Thoracic aorta (tissue), 2 donors: ENCODE data around the gene EYA4. TPM values are rescaled to one million over a fixed set of nuclear protein-coding genes. Genes with fewer than 3 reads are reported as not detected.
A peak's percentile ranks its signal among the peaks of the same experiment; 100 is the strongest.
"Not testable (repeated sequence)": the region's sequence is repeated elsewhere in the genome, so short reads cannot be mapped to it uniquely, and the experiment has no call there.

Experiments
- ATAC-seq: fragments of 150-250 bp; one replicate; pipeline ENCODE4 v1.8.0; 2017; ENCODE audit warnings: low read depth; ENCODE audit not compliant: insufficient number of reproducible peaks, low FRiP score
- DNase-seq: peaks from one replicate; pipeline ENCODE4 v3.0.0-alpha.2; 2020; ENCODE audit warnings: low spot score
- H3K27ac ChIP-seq, 2 donors: fragments of 200-600 bp; sonication (generic); 1 replicate in 1 of 2; 2 replicates in 1 of 2; pipeline ENCODE4 v1.5.1; 2016; ENCODE audit warnings: mild to moderate bottlenecking in 2 of 2, moderate library complexity in 2 of 2
- H3K27me3 ChIP-seq: fragments of 200-600 bp; sonication (generic); replicated peaks from 2 replicates; pipeline ENCODE4 v1.6.0; 2016; ENCODE audit warnings: mild to moderate bottlenecking; ENCODE audit not compliant: insufficient read depth
- H3K36me3 ChIP-seq: fragments of 200-600 bp; sonication (generic); one replicate; pipeline ENCODE4 v1.5.1; 2016
- H3K4me1 ChIP-seq, 2 donors: fragments of 200-600 bp; sonication (generic); 1 replicate in 1 of 2; 2 replicates in 1 of 2; pipeline versions ENCODE4 v1.5.1 to v1.6.0; 2016; ENCODE audit warnings: low read depth in 2 of 2, mild to moderate bottlenecking in 1 of 2; ENCODE audit not compliant: control insufficient read depth in 1 of 2
- H3K4me3 ChIP-seq: fragments of 200-600 bp; sonication (generic); 2 replicates; pipeline ENCODE4 v1.5.1; 2016; ENCODE audit warnings: mild to moderate bottlenecking
- H3K9me3 ChIP-seq: fragments of 200-600 bp; sonication (generic); 2 replicates; pipeline ENCODE4 v1.5.1; 2016
- total RNA-seq, 2 donors: library from RNA; depleted of rRNA; stranded (reverse); fragments of >200 nt; gene quantifications; one replicate each; pipeline versions ENCODE4 v1.1.0 to v1.2.3, GENCODE V29; 2016
- TF ChIP-seq, protein P1 (sequence below): fragments of 200-600 bp; sonication (generic); IDR thresholded peaks from one replicate; pipeline ENCODE4 v1.5.1; 2019; ENCODE audit warnings: antibody characterized with exemption

The EYA4 gene
- total RNA-seq, 2 donors from 2014 or later: 1.3 to 3.0 TPM

DNA sequence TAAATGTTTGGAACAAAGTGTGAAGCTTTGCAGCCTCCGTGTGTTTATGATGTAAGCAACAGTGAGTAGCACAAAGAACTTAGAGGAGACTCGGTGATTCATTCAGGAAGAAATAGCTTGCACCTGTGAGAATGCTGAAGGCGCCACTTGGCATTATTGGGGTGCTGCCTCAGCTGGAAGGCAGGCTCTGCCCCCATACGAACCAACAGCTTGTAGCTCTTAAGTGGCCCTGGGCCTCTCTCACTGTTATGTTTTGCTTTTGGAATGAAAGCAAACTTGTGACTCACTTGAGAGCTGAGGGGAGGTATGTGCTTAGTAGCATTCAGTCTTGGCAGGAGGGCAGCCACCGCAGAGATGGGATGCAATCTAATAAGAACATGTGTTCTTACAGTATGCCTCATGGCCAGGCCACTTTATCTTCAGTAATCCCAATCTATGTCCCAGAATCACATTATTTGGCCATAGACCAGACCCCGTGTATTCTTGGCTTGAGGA lies 310.7 kb downstream of the EYA4 start:
- Histone ChIP-seq H3K36me3 (no peaks in the 10 kb centered on the region), H3K27me3 (no peaks in the 10 kb centered on the region), H3K27ac (peak overlapping the region in 1 of 2 donors; percentile 29), H3K4me3 (no peak overlapping the region), H3K4me1 (peaks cover 11 to 27% of the 10 kb centered on the region in 2 donors), H3K9me3 (no peaks in the 10 kb centered on the region)
- ATAC-seq (peak; percentile 70), DNase-seq (no peak)
- TF ChIP-seq, protein P1, sequence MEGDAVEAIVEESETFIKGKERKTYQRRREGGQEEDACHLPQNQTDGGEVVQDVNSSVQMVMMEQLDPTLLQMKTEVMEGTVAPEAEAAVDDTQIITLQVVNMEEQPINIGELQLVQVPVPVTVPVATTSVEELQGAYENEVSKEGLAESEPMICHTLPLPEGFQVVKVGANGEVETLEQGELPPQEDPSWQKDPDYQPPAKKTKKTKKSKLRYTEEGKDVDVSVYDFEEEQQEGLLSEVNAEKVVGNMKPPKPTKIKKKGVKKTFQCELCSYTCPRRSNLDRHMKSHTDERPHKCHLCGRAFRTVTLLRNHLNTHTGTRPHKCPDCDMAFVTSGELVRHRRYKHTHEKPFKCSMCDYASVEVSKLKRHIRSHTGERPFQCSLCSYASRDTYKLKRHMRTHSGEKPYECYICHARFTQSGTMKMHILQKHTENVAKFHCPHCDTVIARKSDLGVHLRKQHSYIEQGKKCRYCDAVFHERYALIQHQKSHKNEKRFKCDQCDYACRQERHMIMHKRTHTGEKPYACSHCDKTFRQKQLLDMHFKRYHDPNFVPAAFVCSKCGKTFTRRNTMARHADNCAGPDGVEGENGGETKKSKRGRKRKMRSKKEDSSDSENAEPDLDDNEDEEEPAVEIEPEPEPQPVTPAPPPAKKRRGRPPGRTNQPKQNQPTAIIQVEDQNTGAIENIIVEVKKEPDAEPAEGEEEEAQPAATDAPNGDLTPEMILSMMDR: no peak

DNA sequence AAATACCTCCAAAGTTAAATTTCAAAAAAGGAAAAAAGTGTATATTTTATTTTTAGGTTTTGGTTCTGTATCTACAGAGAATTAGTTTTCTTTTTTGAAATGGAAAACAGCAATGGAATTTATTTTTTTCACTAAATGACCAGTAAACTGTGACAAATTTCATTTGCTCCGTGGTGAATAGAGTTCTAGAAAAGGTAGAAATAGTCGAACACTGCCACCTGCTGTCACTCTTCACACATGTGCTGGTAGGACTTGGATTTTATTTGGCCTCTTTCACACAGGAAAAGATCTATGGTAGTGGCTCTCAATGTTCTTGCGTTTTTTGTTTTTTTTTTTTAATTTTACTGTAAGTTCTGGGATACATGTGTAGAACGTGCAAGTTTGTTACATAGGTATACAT lies 312.5 kb downstream of the EYA4 start:
- Histone ChIP-seq H3K4me3 (no peak overlapping the region), H3K4me1 (peaks cover 4 to 16% of the 10 kb centered on the region in 2 donors), H3K27ac (no peak overlapping the region), H3K27me3 (no peaks in the 10 kb centered on the region), H3K9me3 (no peaks in the 10 kb centered on the region), H3K36me3 (no peaks in the 10 kb centered on the region)
- ATAC-seq (peak; percentile 80), DNase-seq (no peak)
- TF ChIP-seq, protein P1: peak; percentile 66

DNA sequence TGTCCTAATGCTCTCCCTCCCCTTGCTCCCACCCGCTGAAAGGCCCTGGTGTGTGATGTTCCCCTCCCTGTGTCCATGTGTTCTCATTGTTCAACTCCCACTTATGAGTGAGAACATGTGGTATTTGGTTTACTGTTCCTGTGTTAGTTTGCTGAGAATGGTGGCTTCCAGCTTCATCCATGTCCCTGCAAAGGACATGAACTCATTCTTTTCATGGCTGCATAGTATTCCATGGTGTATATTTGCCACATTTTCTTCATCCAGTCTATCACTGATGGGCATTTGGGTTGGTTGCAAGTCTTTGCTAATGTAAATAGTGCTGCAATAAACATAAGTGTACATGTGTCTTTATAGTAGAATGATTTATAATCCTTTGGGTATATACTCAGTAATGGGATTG lies 313.0 kb downstream of the EYA4 start:
- not testable (repeated sequence) for H3K36me3 ChIP-seq, ATAC-seq, H3K9me3 ChIP-seq, H3K27ac ChIP-seq, DNase-seq, H3K4me3 ChIP-seq, H3K27me3 ChIP-seq
- H3K4me1 ChIP-seq: peaks cover 4 to 16% of the 10 kb centered on the region in 2 donors

DNA sequence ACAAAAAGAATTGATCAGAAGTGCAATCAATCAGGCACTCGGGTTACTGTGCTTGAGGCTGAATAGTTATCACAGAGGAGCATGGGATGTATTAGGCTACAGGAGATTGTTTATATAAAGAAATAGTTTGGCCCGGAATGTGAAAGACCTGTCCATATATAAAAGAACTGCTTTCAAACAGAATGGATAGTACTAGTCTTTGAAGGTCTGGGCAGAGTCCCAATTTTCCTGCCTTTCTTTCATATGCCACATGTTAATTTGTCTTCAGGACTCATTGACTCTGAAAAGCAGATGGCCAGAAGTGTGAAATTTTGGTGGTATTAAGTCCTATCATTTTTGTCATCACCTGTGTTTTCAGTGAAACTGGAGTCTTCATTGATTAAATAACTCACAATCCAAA lies 314.5 kb downstream of the EYA4 start:
- TF ChIP-seq, protein P1: no peak
- DNase-seq (no peak), ATAC-seq (no peak)
- no peaks in the 10 kb centered on the region for H3K36me3 ChIP-seq
- H3K27ac ChIP-seq: no peak overlapping the region
- no peak overlapping the region for H3K4me3 ChIP-seq
- H3K9me3 ChIP-seq: peaks cover 6% of the 10 kb centered on the region
- no peaks in the 10 kb centered on the region for H3K27me3 ChIP-seq
- H3K4me1 ChIP-seq: peaks cover 4 to 16% of the 10 kb centered on the region in 2 donors

DNA sequence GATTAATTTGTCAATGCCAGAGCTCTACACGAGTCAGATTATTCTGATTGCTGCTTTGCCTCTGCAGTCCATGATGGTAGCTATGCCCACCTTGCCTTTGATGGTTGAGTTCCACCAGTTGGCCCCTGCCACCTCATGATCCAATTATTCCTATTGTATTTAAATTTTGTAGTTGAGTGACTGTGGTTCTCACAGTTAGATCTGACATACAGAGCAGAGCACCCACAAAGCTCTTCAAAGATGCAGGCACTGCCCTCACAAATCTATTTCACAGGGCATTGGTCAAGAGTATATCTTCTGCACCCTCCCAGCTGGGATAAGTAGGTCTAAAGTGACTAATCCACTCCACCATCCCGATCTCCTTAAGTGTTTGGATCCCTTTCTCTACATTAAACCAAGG lies 318.8 kb downstream of the EYA4 start:
- no peak for ATAC-seq
- H3K4me1 ChIP-seq: no peaks in the 10 kb centered on the region
- no peak for DNase-seq
- H3K27me3 ChIP-seq: no peaks in the 10 kb centered on the region
- TF ChIP-seq, protein P1: no peak
- peaks cover 6% of the 10 kb centered on the region for H3K9me3 ChIP-seq
- H3K27ac ChIP-seq: no peak overlapping the region
- H3K36me3 ChIP-seq: no peaks in the 10 kb centered on the region
- no peak overlapping the region for H3K4me3 ChIP-seq

DNA sequence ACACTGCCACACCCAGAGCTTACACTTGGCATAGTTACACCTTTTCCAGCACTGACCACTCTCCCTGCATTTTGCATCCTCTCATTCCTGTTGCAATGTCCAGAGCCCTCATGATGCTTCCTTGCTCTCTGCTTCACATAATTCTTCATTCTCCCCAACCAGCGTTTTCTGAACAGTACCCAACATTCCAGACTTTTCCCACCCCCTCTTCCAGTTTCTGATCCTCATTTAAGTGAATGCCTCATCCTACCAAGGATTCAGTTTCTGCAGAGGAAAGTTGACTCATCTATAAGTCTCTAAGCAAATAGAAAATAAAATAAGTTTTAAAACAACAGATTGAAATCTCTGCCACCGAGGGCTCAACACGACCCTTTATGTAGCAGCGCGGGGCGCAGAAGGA lies 326.5 kb downstream of the EYA4 start:
- no peaks in the 10 kb centered on the region for H3K36me3 ChIP-seq
- no peak for ATAC-seq
- H3K4me1 ChIP-seq: peaks cover 0 to 5% of the 10 kb centered on the region in 2 donors
- no peak for DNase-seq
- H3K27me3 ChIP-seq: no peaks in the 10 kb centered on the region
- H3K4me3 ChIP-seq: no peak overlapping the region
- no peak overlapping the region for H3K27ac ChIP-seq
- no peaks in the 10 kb centered on the region for H3K9me3 ChIP-seq
- TF ChIP-seq, protein P1: no peak
